IPS DF 6.9 (cell line): ENCODE measurements around the gene NDUFA5.

Source experiments
- DNase-seq: peaks from one replicate; pipeline ENCODE4 v3.0.0-alpha.2; 2013; ENCODE audit warnings: low read depth, low spot score
- H3K27ac ChIP-seq: one replicate; pipeline ENCODE4 v1.5.1; 2013; ENCODE audit warnings: low read length, control low read depth
- H3K27me3 ChIP-seq: 2 replicates; pipeline ENCODE4 v1.6.1; 2013; ENCODE audit warnings: mild to moderate bottlenecking, low read length; ENCODE audit not compliant: control insufficient read depth, insufficient read depth
- H3K36me3 ChIP-seq: 2 replicates; pipeline ENCODE4 v1.6.1; 2013; ENCODE audit warnings: low read length; ENCODE audit not compliant: control insufficient read depth, insufficient read depth
- H3K4me1 ChIP-seq: 2 replicates; pipeline ENCODE4 v1.6.1; 2013; ENCODE audit warnings: low read length; ENCODE audit not compliant: control insufficient read depth, insufficient read depth
- H3K4me3 ChIP-seq: 2 replicates; pipeline ENCODE4 v1.5.1; 2013; ENCODE audit warnings: mild to moderate bottlenecking, low read length
- H3K9me3 ChIP-seq: 2 replicates; pipeline ENCODE4 v1.6.1; 2013; ENCODE audit warnings: low read length, inconsistent platforms; ENCODE audit not compliant: control insufficient read depth, insufficient read depth
- WGBS: extraction: QIAGEN DNeasy Blood & Tissue Kit; methylation state at CpG from one replicate; pipeline ENCODE4 v1.1.7; 2013; ENCODE audit warnings: mixed read lengths, missing lambda C conversion rate; ENCODE audit not compliant: insufficient read length, insufficient coverage; 5-methylcytosine and 5-hydroxymethylcytosine counted together

The NDUFA5 gene

DNA sequence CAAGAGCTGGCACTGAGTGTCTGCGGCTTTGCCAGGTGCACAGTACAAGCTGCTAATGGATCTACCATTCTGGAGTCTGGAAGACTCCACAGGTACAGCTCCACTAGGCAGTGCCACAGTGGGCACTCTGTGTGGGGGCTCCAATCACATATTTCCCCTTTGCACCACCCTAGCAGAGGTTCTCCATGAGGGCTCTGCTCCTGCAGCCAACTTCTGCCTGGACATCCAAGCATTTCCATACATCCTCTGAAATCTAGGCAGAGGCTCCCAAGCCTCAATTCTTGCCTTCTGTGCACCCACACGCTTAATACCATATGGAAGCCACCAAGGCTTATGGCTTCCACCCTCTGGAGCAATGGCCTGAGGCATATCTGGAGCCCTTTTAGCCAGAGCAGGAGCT lies 52.4 kb downstream of the NDUFA5 start:
- no CpG with 5 or more reads among the region's 2 CpGs for WGBS
- Histone ChIP-seq H3K9me3 (peaks cover 2% of the 10 kb centered on the region), H3K36me3 (no peaks in the 10 kb centered on the region; the same call in 1 of the 2 replicates), H3K4me3 (no peak overlapping the region), H3K4me1 (no peaks in the 10 kb centered on the region), H3K27ac (no peak overlapping the region), H3K27me3 (no peaks in the 10 kb centered on the region)
- DNase-seq, result no peak

- no peak overlapping the region for H3K4me3 ChIP-seq
- H3K4me1 ChIP-seq, result no peaks in the 10 kb centered on the region
- H3K27ac ChIP-seq, result no peak overlapping the region
- H3K27me3 ChIP-seq, result no peaks in the 10 kb centered on the region
- DNase-seq, result no peak
- H3K9me3 ChIP-seq, result peaks cover 2% of the 10 kb centered on the region
- no CpG with 5 or more reads among the region's 5 CpGs for WGBS
- no peaks in the 10 kb centered on the region; the same call in 1 of the 2 replicates for H3K36me3 ChIP-seq
Observed at GRCh38 chr7:123502201-123502600, 55.4 kb downstream of the NDUFA5 start.

- no peak for DNase-seq
- Histone ChIP-seq H3K27me3 (no peaks in the 10 kb centered on the region), H3K4me3 (no peak overlapping the region), H3K9me3 (peaks cover 2% of the 10 kb centered on the region), H3K36me3 (no peaks in the 10 kb centered on the region; the same call in 1 of the 2 replicates), H3K27ac (no peak overlapping the region), H3K4me1 (no peaks in the 10 kb centered on the region)
- WGBS, result no CpG with 5 or more reads among the region's 1 CpG
Observed at GRCh38 chr7:123500878-123501489, 56.6 kb downstream of the NDUFA5 start.

DNA sequence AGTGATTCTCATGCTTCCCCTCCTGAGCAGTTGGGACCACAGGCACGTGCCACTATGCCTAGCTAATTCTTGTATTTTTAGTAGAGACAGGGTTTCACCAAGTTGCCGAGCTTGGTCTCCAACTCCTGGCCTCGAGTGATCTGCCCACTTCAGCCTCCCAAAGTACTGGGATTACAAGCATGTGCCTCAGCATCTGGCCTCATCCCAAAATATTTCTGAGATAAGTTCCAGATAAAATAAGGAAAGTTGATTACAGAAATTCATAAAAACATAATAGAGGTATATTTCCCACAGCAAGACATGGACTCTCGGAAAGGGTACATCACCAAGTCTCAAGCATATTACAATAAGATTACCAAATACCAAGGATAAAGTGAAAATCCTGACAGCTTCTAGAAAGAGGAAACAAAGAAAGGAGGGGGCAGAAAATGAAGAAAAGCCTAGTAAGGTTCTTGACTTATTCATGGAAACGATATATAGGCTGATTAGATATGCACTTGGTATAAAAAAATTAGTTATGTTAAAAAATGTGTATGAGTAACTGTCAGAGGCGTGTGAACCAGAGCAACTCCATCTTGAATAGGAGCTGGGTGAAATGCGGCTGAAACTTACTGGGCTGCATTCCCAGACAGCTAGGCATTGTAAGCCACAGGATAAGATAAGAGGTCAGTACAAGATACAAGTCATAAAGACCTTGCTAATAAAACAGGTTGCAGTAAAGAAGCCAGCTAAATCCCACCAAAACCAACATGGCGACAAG lies 58.2 kb downstream of the NDUFA5 start:
- no peak overlapping the region for H3K4me3 ChIP-seq
- H3K27me3 ChIP-seq, result no peaks in the 10 kb centered on the region
- WGBS, result 100% methylated on average over 1 of the region's 8 CpGs
- DNase-seq, result no peak
- no peaks in the 10 kb centered on the region; the same call in 1 of the 2 replicates for H3K36me3 ChIP-seq
- H3K4me1 ChIP-seq, result no peaks in the 10 kb centered on the region
- H3K27ac ChIP-seq, result no peak overlapping the region
- H3K9me3 ChIP-seq, result no peaks in the 10 kb centered on the region; the same call in 1 of the 2 replicates

- DNase-seq, result no peak
- Histone ChIP-seq H3K27me3 (no peaks in the 10 kb centered on the region), H3K36me3 (no peaks in the 10 kb centered on the region; the same call in 1 of the 2 replicates), H3K4me1 (no peaks in the 10 kb centered on the region), H3K27ac (no peak overlapping the region), H3K4me3 (no peak overlapping the region), H3K9me3 (no peaks in the 10 kb centered on the region)
- no CpG with 5 or more reads among the region's 2 CpGs for WGBS
Observed at GRCh38 chr7:123498601-123499000, 59.0 kb downstream of the NDUFA5 start.

GRCh38 chr7:123498031-123498430 lies 59.6 kb downstream of the NDUFA5 start:
- no peak for DNase-seq
- WGBS, result no CpG with 5 or more reads among the region's 1 CpG
- H3K4me1 ChIP-seq, result no peaks in the 10 kb centered on the region
- H3K36me3 ChIP-seq, result no peaks in the 10 kb centered on the region; the same call in 1 of the 2 replicates
- no peak overlapping the region for H3K4me3 ChIP-seq
- no peak overlapping the region for H3K27ac ChIP-seq
- H3K27me3 ChIP-seq, result no peaks in the 10 kb centered on the region
- no peaks in the 10 kb centered on the region for H3K9me3 ChIP-seq

GRCh38 chr7:123494193-123494796 lies 63.3 kb downstream of the NDUFA5 start:
- no peaks in the 10 kb centered on the region for H3K36me3 ChIP-seq
- no peaks in the 10 kb centered on the region for H3K9me3 ChIP-seq
- H3K27me3 ChIP-seq, result no peaks in the 10 kb centered on the region
- H3K4me3 ChIP-seq, result no peak overlapping the region
- no peak overlapping the region for H3K27ac ChIP-seq
- no peak for DNase-seq
- H3K4me1 ChIP-seq, result no peaks in the 10 kb centered on the region
- no CpG with 5 or more reads among the region's 3 CpGs for WGBS

DNA sequence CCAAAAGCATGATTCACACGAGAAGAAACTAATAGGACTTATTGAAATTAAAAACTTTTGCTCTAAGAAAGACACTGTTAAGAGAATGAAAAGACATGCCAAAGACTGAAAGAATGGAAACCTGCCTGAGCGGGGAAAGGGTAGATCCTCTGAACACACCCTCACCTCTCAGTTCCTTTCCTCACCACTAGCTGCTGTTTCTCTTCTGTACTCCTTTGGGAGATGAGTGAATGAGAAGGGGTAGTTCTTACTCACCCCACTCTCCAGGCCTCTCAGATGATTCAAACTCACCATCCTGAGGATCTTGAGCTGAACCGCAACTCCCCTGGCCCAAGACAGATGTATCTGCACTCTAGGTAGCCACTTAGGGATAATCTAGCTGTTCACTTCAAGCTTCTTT lies 65.1 kb downstream of the NDUFA5 start:
- no peak for DNase-seq
- Histone ChIP-seq H3K36me3 (no peaks in the 10 kb centered on the region), H3K4me1 (no peaks in the 10 kb centered on the region), H3K27me3 (no peaks in the 10 kb centered on the region), H3K9me3 (no peaks in the 10 kb centered on the region), H3K4me3 (no peak overlapping the region), H3K27ac (no peak overlapping the region)
- no CpG with 5 or more reads among the region's 3 CpGs for WGBS
